Chondrocyte (in vitro differentiated cells): ENCODE results near the gene ACSS1. TPM values are rescaled to one million over a fixed set of nuclear protein-coding genes. Genes with fewer than 3 reads are reported as not detected.
A peak's percentile ranks its signal among the peaks of the same experiment; 100 is the strongest.
"Not testable (repeated sequence)": the region's sequence is repeated elsewhere in the genome, so short reads cannot be mapped to it uniquely, and the experiment has no call there.

Source experiments
- DNase-seq: peaks from one replicate; pipeline ENCODE4 v3.0.0; 2021; ENCODE audit warnings: mixed read lengths, low spot score
- H3K27ac Mint-ChIP-seq: one replicate; pipeline ENCODE4 v1.8.0; 2021; ENCODE audit warnings: mild to moderate bottlenecking, moderate library complexity, mixed read lengths; ENCODE audit not compliant: unreplicated experiment
- H3K27me3 Mint-ChIP-seq: 2 replicates; pipeline ENCODE4 v1.8.0; 2021; ENCODE audit warnings: low read depth, mixed read lengths
- H3K36me3 Mint-ChIP-seq: 2 replicates; pipeline ENCODE4 v1.8.0; 2021; ENCODE audit warnings: low read depth, mixed read lengths
- H3K4me1 Mint-ChIP-seq: 2 replicates; pipeline ENCODE4 v1.8.0; 2021; ENCODE audit warnings: low read depth, mild to moderate bottlenecking, mixed read lengths
- H3K4me3 Mint-ChIP-seq: one replicate; pipeline ENCODE4 v1.8.0; 2021; ENCODE audit warnings: mild to moderate bottlenecking, moderate library complexity, mixed read lengths; ENCODE audit not compliant: unreplicated experiment
- H3K9me3 Mint-ChIP-seq: 2 replicates; pipeline ENCODE4 v1.8.0; 2021; ENCODE audit warnings: low read depth, mixed read lengths
- total RNA-seq: library from RNA; stranded (reverse); gene quantifications from 3 replicates; pipeline ENCODE4 v1.2.1, GENCODE V29; 2021
- TF ChIP-seq, protein P1 (sequence below): fragments of 200-600 bp; sonication (generic); IDR thresholded peaks from 2 replicates; pipeline ENCODE4 v1.5.0; 2021; ENCODE audit warnings: antibody characterized with exemption, mild to moderate bottlenecking, moderate library complexity

The ACSS1 gene
- total RNA-seq, 1 donor from 2014 or later = 5.5 TPM

DNA sequence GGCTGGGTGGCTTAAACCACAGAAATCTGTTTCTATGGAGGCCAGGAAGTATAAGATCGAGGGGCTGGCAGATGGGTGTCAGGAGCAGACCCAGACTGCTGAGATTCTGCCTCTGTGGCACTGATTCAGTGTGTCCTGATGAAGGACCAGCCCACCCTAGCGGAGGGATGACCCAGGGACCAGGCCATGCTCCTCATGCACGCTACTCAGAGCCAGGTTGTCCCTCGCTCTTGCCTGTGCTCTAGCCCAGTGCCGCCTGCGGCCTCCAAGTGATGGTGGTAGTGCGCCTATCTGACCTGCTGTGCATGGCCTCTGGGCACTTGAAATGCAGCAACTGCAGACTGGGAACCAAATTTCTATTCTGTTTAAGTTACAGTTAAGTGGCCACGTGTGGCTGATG lies 52.3 kb downstream of the ACSS1 start:
- Mint-ChIP-seq H3K4me3 (no peak overlapping the region), H3K36me3 (peaks cover 14% of the 10 kb centered on the region), H3K27me3 (peaks cover 2% of the 10 kb centered on the region), H3K9me3 (peaks cover 9% of the 10 kb centered on the region), H3K4me1 (peaks cover under 1% of the 10 kb centered on the region), H3K27ac (no peak overlapping the region)
- TF ChIP-seq, protein P1, sequence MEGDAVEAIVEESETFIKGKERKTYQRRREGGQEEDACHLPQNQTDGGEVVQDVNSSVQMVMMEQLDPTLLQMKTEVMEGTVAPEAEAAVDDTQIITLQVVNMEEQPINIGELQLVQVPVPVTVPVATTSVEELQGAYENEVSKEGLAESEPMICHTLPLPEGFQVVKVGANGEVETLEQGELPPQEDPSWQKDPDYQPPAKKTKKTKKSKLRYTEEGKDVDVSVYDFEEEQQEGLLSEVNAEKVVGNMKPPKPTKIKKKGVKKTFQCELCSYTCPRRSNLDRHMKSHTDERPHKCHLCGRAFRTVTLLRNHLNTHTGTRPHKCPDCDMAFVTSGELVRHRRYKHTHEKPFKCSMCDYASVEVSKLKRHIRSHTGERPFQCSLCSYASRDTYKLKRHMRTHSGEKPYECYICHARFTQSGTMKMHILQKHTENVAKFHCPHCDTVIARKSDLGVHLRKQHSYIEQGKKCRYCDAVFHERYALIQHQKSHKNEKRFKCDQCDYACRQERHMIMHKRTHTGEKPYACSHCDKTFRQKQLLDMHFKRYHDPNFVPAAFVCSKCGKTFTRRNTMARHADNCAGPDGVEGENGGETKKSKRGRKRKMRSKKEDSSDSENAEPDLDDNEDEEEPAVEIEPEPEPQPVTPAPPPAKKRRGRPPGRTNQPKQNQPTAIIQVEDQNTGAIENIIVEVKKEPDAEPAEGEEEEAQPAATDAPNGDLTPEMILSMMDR = no peak
- no peak for DNase-seq

DNA sequence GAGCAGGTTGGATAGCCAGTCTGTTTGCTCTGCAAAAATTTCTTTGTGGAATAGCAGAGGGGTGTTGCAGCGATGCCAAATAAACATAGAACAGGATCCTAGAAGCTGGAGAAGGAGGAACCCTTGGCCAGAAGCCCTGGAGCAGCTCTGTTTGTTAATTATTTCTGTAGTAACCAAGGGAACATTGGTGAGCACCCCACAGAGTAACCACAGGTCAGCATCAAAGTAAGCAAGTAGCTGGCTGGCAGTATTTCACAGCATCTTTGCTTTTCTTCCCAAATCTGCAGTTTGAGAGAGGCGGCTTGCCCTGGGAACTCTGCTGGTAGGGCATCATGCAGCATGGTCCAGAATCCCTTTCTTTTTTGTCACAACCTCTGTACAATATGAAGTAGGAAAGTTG lies 52.7 kb downstream of the ACSS1 start:
- Mint-ChIP-seq H3K27ac (no peak overlapping the region), H3K4me3 (no peak overlapping the region), H3K9me3 (peaks cover 9% of the 10 kb centered on the region), H3K27me3 (peaks cover 5% of the 10 kb centered on the region), H3K36me3 (peaks cover 13% of the 10 kb centered on the region), H3K4me1 (peaks cover 5% of the 10 kb centered on the region)
- TF ChIP-seq, protein P1 = no peak
- no peak for DNase-seq

DNA sequence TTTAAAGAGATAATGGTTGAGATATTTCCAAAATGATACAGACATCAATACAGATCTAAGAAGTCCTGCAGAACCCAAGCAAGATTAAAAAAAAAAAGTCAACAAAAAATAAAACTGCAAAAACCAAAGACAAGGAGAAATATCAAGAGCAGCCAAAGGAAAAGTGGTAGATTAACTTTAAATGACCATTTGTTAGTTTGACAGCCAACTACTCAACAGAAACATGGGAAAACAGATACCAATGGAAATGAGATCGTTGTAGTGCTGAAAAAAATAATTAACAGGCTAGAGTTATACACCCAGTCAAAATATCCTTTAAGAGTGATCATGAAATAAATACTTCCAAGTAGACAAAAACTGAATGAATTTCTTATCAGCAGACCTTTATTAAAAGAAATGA lies 54.9 kb downstream of the ACSS1 start:
- Mint-ChIP-seq H3K36me3 (peaks cover 9% of the 10 kb centered on the region), H3K27ac (no peak overlapping the region), H3K4me1 (peaks cover 8% of the 10 kb centered on the region), H3K9me3 (peaks cover 9% of the 10 kb centered on the region), H3K27me3 (peaks cover 19% of the 10 kb centered on the region), H3K4me3 (no peak overlapping the region)
- DNase-seq = no peak
- TF ChIP-seq, protein P1 = no peak

DNA sequence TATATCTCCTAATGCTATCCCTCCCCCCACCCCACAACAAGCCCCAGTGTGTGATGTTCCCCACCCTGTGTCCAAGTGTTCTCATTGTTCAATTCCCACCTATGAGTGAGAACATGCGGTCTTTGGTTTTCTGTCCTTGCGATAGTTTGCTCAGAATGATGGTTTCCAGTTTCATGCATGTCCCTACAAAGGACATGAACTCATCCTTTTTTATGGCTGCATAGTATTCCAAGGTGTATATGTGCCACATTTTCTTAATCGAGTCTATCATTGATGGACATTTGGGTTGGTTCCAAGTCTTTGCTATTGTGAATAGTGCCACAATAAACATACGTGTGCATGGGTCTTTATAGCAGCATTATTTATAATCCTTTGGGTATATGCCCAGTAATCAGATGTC lies 56.6 kb downstream of the ACSS1 start:
- not testable (repeated sequence) for H3K9me3 Mint-ChIP-seq, H3K4me1 Mint-ChIP-seq, H3K4me3 Mint-ChIP-seq, H3K36me3 Mint-ChIP-seq, DNase-seq, H3K27ac Mint-ChIP-seq
- H3K27me3 Mint-ChIP-seq = peaks cover 23% of the 10 kb centered on the region

DNA sequence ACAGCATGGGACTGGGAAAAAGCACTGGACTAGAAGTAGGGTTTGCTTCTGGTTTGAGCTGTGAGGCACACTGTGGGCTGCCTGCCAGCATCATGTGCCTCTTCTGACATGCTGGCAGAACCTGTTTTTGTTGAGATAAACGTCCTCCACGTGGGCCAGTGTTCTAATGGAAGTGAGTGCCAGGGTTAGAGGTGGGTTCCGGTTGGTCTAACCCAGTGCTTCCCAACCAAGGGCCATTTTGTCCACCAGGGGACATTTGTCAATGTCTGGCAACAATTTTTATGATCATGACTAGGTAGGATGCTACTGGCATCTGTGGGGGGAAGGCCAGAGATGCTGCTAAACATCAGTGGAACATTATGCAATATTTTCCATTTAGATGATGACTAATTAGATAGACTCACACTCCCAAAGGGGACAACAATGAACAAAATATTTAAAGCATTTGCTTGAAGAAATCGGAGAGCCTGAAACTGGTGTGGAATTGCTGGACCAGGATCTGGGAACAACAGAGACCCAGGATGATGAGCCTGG lies 57.6 kb downstream of the ACSS1 start:
- H3K27me3 Mint-ChIP-seq = peaks cover 23% of the 10 kb centered on the region
- H3K4me3 Mint-ChIP-seq = no peak overlapping the region
- peaks cover 10% of the 10 kb centered on the region for H3K4me1 Mint-ChIP-seq
- no peak overlapping the region for H3K27ac Mint-ChIP-seq
- DNase-seq = no peak
- TF ChIP-seq, protein P1 = peak; percentile 44
- peaks cover 9% of the 10 kb centered on the region for H3K9me3 Mint-ChIP-seq
- peaks cover 7% of the 10 kb centered on the region for H3K36me3 Mint-ChIP-seq

DNA sequence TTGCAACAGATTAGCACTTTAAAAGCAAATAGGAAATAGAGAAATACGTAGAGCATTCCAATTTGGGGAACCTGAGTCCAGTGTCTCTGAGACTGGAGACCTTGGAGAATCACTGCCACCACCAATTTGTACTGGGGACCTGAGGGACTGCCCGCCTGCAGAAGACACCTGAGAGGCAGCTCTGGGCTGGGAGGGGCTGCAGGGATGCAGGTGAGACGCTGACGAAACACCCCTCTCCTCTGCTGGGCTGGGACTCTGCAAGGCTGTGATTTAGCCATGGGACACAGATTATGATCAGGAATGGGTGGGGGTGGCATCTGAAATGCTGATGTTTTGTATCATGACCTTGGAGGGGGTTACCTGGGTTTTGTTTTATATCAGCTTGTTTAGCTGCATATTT lies 58.4 kb downstream of the ACSS1 start:
- H3K27ac Mint-ChIP-seq = no peak overlapping the region

More for the DNA sequence above, 58.4 kb downstream of the ACSS1 start:
- Mint-ChIP-seq H3K27me3 (peaks cover 23% of the 10 kb centered on the region), H3K4me1 (peaks cover 17% of the 10 kb centered on the region), H3K9me3 (peaks cover 9% of the 10 kb centered on the region), H3K36me3 (peaks cover 7% of the 10 kb centered on the region), H3K4me3 (no peak overlapping the region)
- TF ChIP-seq, protein P1 = no peak
- no peak for DNase-seq
